HepG2 (cell line): ENCODE results near the gene SULT6B1. TPM values are rescaled to one million over a fixed set of nuclear protein-coding genes. Genes with fewer than 3 reads are reported as not detected.

Experiments
- ATF7 ChIP-seq, 2 experiments: fragments of 450-650 bp in 1 of 2; sonication (generic) in 1 of 2; formaldehyde crosslinking in 1 of 2; IDR thresholded peaks; 2 replicates each; pipeline versions ENCODE4 v1.4.0 to v1.6.1; 2016 to 2020; ENCODE audit warnings: antibody characterized with exemption in 1 of 2, mild to moderate bottlenecking in 1 of 2, missing genetic modification reagents in 1 of 2
- CBX2 ChIP-seq, 2 experiments: fragments of 200-600 bp in 1 of 2; sonication (generic); formaldehyde crosslinking in 1 of 2; IDR thresholded peaks; 2 replicates each; pipeline versions ENCODE4 v1.7.0 to v1.8.1; 2018 to 2022; ENCODE audit warnings: low read depth in 2 of 2, low read length in 1 of 2, mild to moderate bottlenecking in 1 of 2, missing genetic modification reagents in 1 of 2
- EP300 ChIP-seq, 3 experiments: sonication (generic) in 1 of 3; formaldehyde crosslinking in 1 of 3; IDR thresholded peaks; 2 replicates each; pipeline versions ENCODE4 v1.5.1 to v1.6.1; 2011 to 2020; ENCODE audit warnings: low read depth in 2 of 3, low read length in 2 of 3, borderline replicate concordance in 1 of 3, improper control_type of control experiment in 1 of 3, mild to moderate bottlenecking in 1 of 3, missing genetic modification reagents in 1 of 3, moderate library complexity in 1 of 3
- IRF2 ChIP-seq: IDR thresholded peaks from 2 replicates; pipeline ENCODE4 v1.6.1; 2018; ENCODE audit warnings: missing genetic modification reagents, missing compliant biosample characterization
- KLF12 ChIP-seq: sonication (generic); formaldehyde crosslinking; IDR thresholded peaks from 2 replicates; pipeline ENCODE4 v1.4.0; 2020; ENCODE audit warnings: missing genetic modification reagents, borderline replicate concordance
- KLF6 ChIP-seq: IDR thresholded peaks from 2 replicates; pipeline ENCODE4 v1.8.0; 2016; ENCODE audit warnings: missing biosample characterization, missing genetic modification reagents
- NFE2 ChIP-seq: sonication (generic); formaldehyde crosslinking; IDR thresholded peaks from 2 replicates; pipeline ENCODE4 v1.4.0; 2020; ENCODE audit warnings: missing genetic modification reagents
- PHF8 ChIP-seq: sonication (generic); formaldehyde crosslinking; IDR thresholded peaks from 2 replicates; pipeline ENCODE4 v1.5.0; 2020; ENCODE audit warnings: missing genetic modification reagents
- RARA ChIP-seq: IDR thresholded peaks from 2 replicates; pipeline ENCODE4 v1.6.1; 2016; ENCODE audit warnings: missing genetic modification reagents, missing compliant biosample characterization
- ZBTB34 ChIP-seq: sonication (generic); formaldehyde crosslinking; IDR thresholded peaks from 2 replicates; pipeline ENCODE4 v1.8.0; 2022; ENCODE audit warnings: mild to moderate bottlenecking, missing genetic modification reagents
- ZBTB8A ChIP-seq: sonication (generic); formaldehyde crosslinking; IDR thresholded peaks from 2 replicates; pipeline ENCODE4 v1.4.0; 2020; ENCODE audit warnings: mild to moderate bottlenecking, low read depth, missing genetic modification reagents, borderline replicate concordance
- ZFY ChIP-seq: sonication (generic); formaldehyde crosslinking; IDR thresholded peaks from 2 replicates; pipeline ENCODE4 v1.4.0; 2020; ENCODE audit warnings: missing genetic modification reagents
- ZNF253 ChIP-seq: sonication (generic); formaldehyde crosslinking; IDR thresholded peaks from 2 replicates; pipeline ENCODE4 v1.8.0; 2022; ENCODE audit warnings: mild to moderate bottlenecking, missing genetic modification reagents, borderline replicate concordance
- ZNF407 ChIP-seq: sonication (generic); formaldehyde crosslinking; IDR thresholded peaks from one replicate; pipeline ENCODE4 v1.5.1; 2020; ENCODE audit warnings: mild to moderate bottlenecking, missing genetic modification reagents; ENCODE audit errors: not compliant biosample characterization
- ZNF577 ChIP-seq: sonication (generic); formaldehyde crosslinking; IDR thresholded peaks from 2 replicates; pipeline ENCODE4 v1.4.0; 2020; ENCODE audit warnings: mild to moderate bottlenecking, low read depth, missing genetic modification reagents, borderline replicate concordance
- polyA plus RNA-seq, 8 experiments: library from polyadenylated mRNA; depleted of rRNA in 3 of 8; stranded (reverse) in 7 of 8; unstranded in 1 of 8; fragments of >200 nt; fragmentation: Illumina TruSeq in 4 of 8; extraction: Trizol in 4 of 8; gene quantifications; 2 replicates each; pipeline versions ENCODE4 v1.2.1 to v1.2.3, GENCODE V29; 2011 to 2016; ENCODE audit warnings: low read depth in 4 of 8, missing spikeins in 1 of 8, mixed read lengths in 1 of 8; ENCODE audit not compliant: insufficient read depth in 1 of 8
- total RNA-seq, 5 experiments: library from RNA; depleted of rRNA; stranded (reverse); fragments of >200 nt; fragmentation: Illumina TruSeq; extraction: Trizol; gene quantifications; 2 replicates each; pipeline ENCODE4 v1.2.3, GENCODE V29; 2016; ENCODE audit warnings: low read depth in 1 of 5

The SULT6B1 gene
- total and polyA plus RNA-seq, 2 of the 13 experiments (the other 11 are each of a cell fraction or from before 2014, with no cell fraction given): not detected

- TF ChIP-seq NFE2 (CRISPR knock-in tag) (no peak), ATF7 (IDR thresholded peaks at IDR 0.05) (no peak), ATF7 (CRISPR knock-in tag; IDR thresholded peaks at IDR 0.05) (no peak), ZNF253 (CRISPR knock-in tag) (peak; percentile 26; the same call in 1 of the 2 replicates), ZBTB8A (CRISPR knock-in tag) (no peak), IRF2 (no peak), EP300 (IDR thresholded peaks at IDR 0.05; ENCODE audit: low read depth in 2 of 2, low read length in 2 of 2) (no peak), EP300 (CRISPR knock-in tag; IDR thresholded peaks at IDR 0.05; ENCODE audit: borderline replicate concordance) (no peak), ZNF407 (CRISPR knock-in tag) (no peak), ZNF577 (no peak), KLF12 (CRISPR knock-in tag) (no peak), KLF6 (CRISPR knock-in tag) (peak; percentile 23; the same call in 1 of the 2 replicates), PHF8 (peak; percentile 87; the same call in 1 of the 2 replicates), ZBTB34 (CRISPR knock-in tag) (no peak), RARA (CRISPR knock-in tag) (no peak), CBX2 (IDR thresholded peaks at IDR 0.05; ENCODE audit: low read depth, low read length) (no peak), CBX2 (CRISPR knock-in tag; IDR thresholded peaks at IDR 0.05; ENCODE audit: low read depth) (no peak), ZFY (peak; percentile 86)
These were observed 32.2 kb downstream of the SULT6B1 start (continued) for GRCh38 chr2:37156071-37156856.
